B cell (primary cell): Measurements from ENCODE around the gene SKP1. TPM values are rescaled to one million over a fixed set of nuclear protein-coding genes. Genes with fewer than 3 reads are reported as not detected.

Source experiments
- ATAC-seq: fragments of 200-7000 bp; cut with Tn5 transposase; one replicate; pipeline ENCODE4 v1.10.0; 2021; ENCODE audit warnings: low read depth, mild to moderate bottlenecking, moderate number of reproducible peaks, moderate library complexity
- CTCF ChIA-PET: fragments of 350-600 bp; sonication (Branson Sonifier 250); formaldehyde crosslinking; loops from one replicate; lab custom pipeline; 2021; ENCODE audit warnings: antibody characterized with exemption, inconsistent platforms; lab: Charles Lee
- POLR2A ChIA-PET: fragments of 350-600 bp; sonication (Branson Sonifier 250); formaldehyde crosslinking; loops from one replicate; lab custom pipeline; 2021; ENCODE audit warnings: antibody characterized with exemption; lab: Charles Lee
- DNase-seq: peaks from one replicate; pipeline ENCODE4 v3.0.0; 2013
- H2AFZ ChIP-seq: 2 replicates; pipeline ENCODE4 v1.6.1; 2012; ENCODE audit warnings: mild to moderate bottlenecking, low read depth, low read length; ENCODE audit not compliant: insufficient read depth, poor library complexity, severe bottlenecking
- H3K27ac ChIP-seq, 2 donors: 1 replicate in 1 of 2; 2 replicates in 1 of 2; pipeline ENCODE4 v1.5.1; 2012 to 2013; ENCODE audit warnings: low read length in 2 of 2, mild to moderate bottlenecking in 2 of 2, moderate library complexity in 1 of 2
- H3K27me3 ChIP-seq, 4 experiments: fragments of 200-600 bp in 1 of 4; sonication (generic) in 1 of 4; replicated peaks in 1 of 4; 1 replicate in 2 of 4; 2 replicates in 2 of 4; pipeline versions ENCODE4 v1.6.1 to v1.7.0; 2013 to 2016; ENCODE audit warnings: low read length in 3 of 4, mild to moderate bottlenecking in 2 of 4, mixed read lengths in 1 of 4, moderate library complexity in 1 of 4; ENCODE audit not compliant: insufficient read depth in 4 of 4, control insufficient read depth in 3 of 4; ENCODE audit errors: control extremely low read depth in 1 of 4
- H3K36me3 ChIP-seq, 2 experiments: replicated peaks in 1 of 2; 1 replicate in 1 of 2; 2 replicates in 1 of 2; pipeline versions ENCODE4 v1.6.1 to v1.7.1; 2013; ENCODE audit warnings: low read length in 1 of 2; ENCODE audit not compliant: insufficient read depth in 2 of 2, control insufficient read depth in 1 of 2; ENCODE audit errors: control extremely low read depth in 1 of 2, extremely low read depth in 1 of 2
- H3K4me1 ChIP-seq, 2 donors: fragments of 200-600 bp in 1 of 2; sonication (generic) in 1 of 2; 1 replicate in 1 of 2; 2 replicates in 1 of 2; pipeline versions ENCODE4 v1.5.1 to v1.6.1; 2013 to 2017; ENCODE audit warnings: low read length in 2 of 2; ENCODE audit not compliant: control insufficient read depth in 2 of 2, insufficient read depth in 2 of 2
- H3K4me2 ChIP-seq: replicated peaks from 2 replicates; pipeline ENCODE3; 2012; ENCODE audit warnings: mild to moderate bottlenecking, low read depth, low read length; ENCODE audit not compliant: poor library complexity, severe bottlenecking
- H3K4me3 ChIP-seq, 5 experiments: fragments of 200-600 bp in 1 of 5; sonication (generic) in 1 of 5; 1 replicate in 3 of 5; 2 replicates in 2 of 5; pipeline versions ENCODE4 v1.5.1 to v1.7.0; 2011 to 2016; ENCODE audit warnings: low read length in 4 of 5, mild to moderate bottlenecking in 4 of 5, low read depth in 2 of 5, control low read depth in 1 of 5, moderate library complexity in 1 of 5; ENCODE audit not compliant: insufficient read depth in 1 of 5; ENCODE audit errors: control extremely low read depth in 1 of 5, extremely low read depth in 1 of 5
- H3K79me2 ChIP-seq: fragments of 200-600 bp; sonication (generic); one replicate; pipeline ENCODE4 v1.6.0; 2016; ENCODE audit warnings: low read length; ENCODE audit not compliant: control insufficient read depth, insufficient read depth
- H3K9ac ChIP-seq: fragments of 200-600 bp; sonication (generic); 2 replicates; pipeline ENCODE4 v1.6.1; 2017; ENCODE audit warnings: mild to moderate bottlenecking, low read length, moderate library complexity
- H3K9me3 ChIP-seq, 3 donors: one replicate each; pipeline versions ENCODE4 v1.6.1 to v1.7.1; 2013; ENCODE audit warnings: low read length in 2 of 3; ENCODE audit not compliant: control insufficient read depth in 2 of 3, insufficient read depth in 1 of 3; ENCODE audit errors: control extremely low read depth in 1 of 3
- H4K20me1 ChIP-seq: 2 replicates; pipeline ENCODE4 v1.6.0; 2012; ENCODE audit warnings: mild to moderate bottlenecking, low read length; ENCODE audit not compliant: insufficient read depth, control insufficient read depth, poor library complexity, severe bottlenecking
- H3K27ac Mint-ChIP-seq: one replicate; pipeline ENCODE4 v1.8.0; 2021; ENCODE audit warnings: mixed read lengths
- H3K27me3 Mint-ChIP-seq: one replicate; pipeline ENCODE4 v1.8.0; 2021; ENCODE audit warnings: mixed read lengths
- H3K4me1 Mint-ChIP-seq: one replicate; pipeline ENCODE4 v1.8.0; 2021; ENCODE audit warnings: mixed read lengths
- H3K4me3 Mint-ChIP-seq: one replicate; pipeline ENCODE4 v1.8.0; 2021; ENCODE audit warnings: mixed read lengths
- H3K9me3 Mint-ChIP-seq: one replicate; pipeline ENCODE4 v1.8.0; 2022; ENCODE audit warnings: mixed read lengths; ENCODE audit not compliant: insufficient read depth
- CTCF ChIP-seq: fragments of 200-600 bp; IDR thresholded peaks from one replicate; pipeline ENCODE4 v1.8.0; 2022; ENCODE audit warnings: antibody characterized with exemption, mild to moderate bottlenecking
- EZH2 ChIP-seq: IDR thresholded peaks from 2 replicates; pipeline ENCODE4 v1.6.1; 2012; ENCODE audit warnings: borderline replicate concordance, low read depth, mild to moderate bottlenecking, moderate library complexity, low read length; ENCODE audit not compliant: insufficient read depth, poor library complexity, severe bottlenecking
- WGBS: methylation state at CpG from one replicate; pipeline ENCODE4 v1.1.5; 2013; ENCODE audit warnings: missing lambda C conversion rate; ENCODE audit not compliant: insufficient coverage; 5-methylcytosine and 5-hydroxymethylcytosine counted together
- intact Hi-C: fragments of 100-400 bp; cut with micrococcal nuclease; formaldehyde crosslinking; loops from one replicate; pipeline ENCODE4 v1.10.0; 2022
- polyA plus RNA-seq: library from polyadenylated mRNA; depleted of rRNA; stranded (reverse); fragments of >200 nt; gene quantifications from 2 replicates; pipeline ENCODE4 v1.2.3, GENCODE V29; 2012
- total RNA-seq, 2 donors: library from RNA; stranded (reverse); fragments of 120-200 nt in 1 of 2; gene quantifications; 1 replicate in 1 of 2; 2 replicates in 1 of 2; pipeline versions ENCODE4 v1.2.3 to v1.2.4, GENCODE V29; 2013 to 2022

The SKP1 gene
- total and polyA plus RNA-seq, 2 donors (not counting 1 experiment from before 2014, with no cell fraction given) = 108 to 186 TPM

- intact Hi-C loops = no loop called here
- H3K27me3 Mint-ChIP-seq = peaks cover 9% of the 10 kb centered on the region
- peaks cover 29% of the 10 kb centered on the region for H3K4me1 Mint-ChIP-seq
- no peak for TF ChIP-seq CTCF
- TF ChIP-seq EZH2 = no peak
- no peak for DNase-seq
- Histone ChIP-seq H3K9ac (no peak overlapping the region), H2AFZ (no peak overlapping the region), H3K27ac (no peak overlapping the region), H3K27me3 (peaks cover 0 to 34% (median 16%) of the 10 kb centered on the region in 4 experiments), H3K36me3 (no peaks in the 10 kb centered on the region), H3K4me2 (peak overlapping the region; percentile 97), H3K4me3 (peak overlapping the region in 3 of 5 experiments; percentile 50 to 84 (median 63)), H3K4me1 (peaks cover 13 to 32% of the 10 kb centered on the region in 2 donors), H3K9me3 (peaks cover 0 to 10% (median 0%) of the 10 kb centered on the region in 3 donors), H3K79me2 (no peaks in the 10 kb centered on the region), H4K20me1 (no peaks in the 10 kb centered on the region)
- ATAC-seq = no peak
- H3K27ac Mint-ChIP-seq = no peak overlapping the region
- peak overlapping the region; percentile 75 for H3K4me3 Mint-ChIP-seq
- H3K9me3 Mint-ChIP-seq = no peaks in the 10 kb centered on the region
- ChIA-PET CTCF (interaction anchor here (4.2 to 7.6 kb wide), 3 partner anchors 16 to 76 kb away, joined by 14 to 84 read pairs (median 24); no protein-coding TSS in a partner anchor), POLR2A (no interaction called here)
- WGBS = 87% methylated on average over 8 of the region's 10 CpGs
Measured at GRCh38 chr5:134116286-134116685, 60.5 kb downstream of the SKP1 start.

GRCh38 chr5:134115806-134116175 lies 61.0 kb downstream of the SKP1 start:
- ChIA-PET CTCF (interaction anchor here (4.2 to 7.6 kb wide), 3 partner anchors 15 to 76 kb away, joined by 14 to 84 read pairs (median 24); no protein-coding TSS in a partner anchor), POLR2A (interaction anchor here (1.1 kb wide), 1 partner anchor 10 kb away, joined by 3 read pairs; no protein-coding TSS in a partner anchor)
- no peak overlapping the region for H3K27ac ChIP-seq
- H3K27me3 ChIP-seq = peaks cover 0 to 38% (median 16%) of the 10 kb centered on the region in 4 experiments
- Mint-ChIP-seq H3K27me3 (peaks cover 12% of the 10 kb centered on the region), H3K9me3 (no peaks in the 10 kb centered on the region), H3K27ac (peak overlapping the region; percentile 41), H3K4me1 (peaks cover 28% of the 10 kb centered on the region), H3K4me3 (peak overlapping the region; percentile 75)
- 54% methylated on average over 13 of the region's 13 CpGs for WGBS
- H2AFZ ChIP-seq = peak overlapping the region; percentile 65
- no peak for DNase-seq
- H3K9ac ChIP-seq = peak overlapping the region; percentile 67
- peaks cover 0 to 10% (median 0%) of the 10 kb centered on the region in 3 donors for H3K9me3 ChIP-seq
- no peaks in the 10 kb centered on the region for H3K36me3 ChIP-seq
- TF ChIP-seq EZH2 = no peak
- TF ChIP-seq CTCF = no peak
- H3K79me2 ChIP-seq = no peaks in the 10 kb centered on the region
- intact Hi-C loops = loop anchor here (2.0 kb wide), 1 partner anchor 17 kb away; no protein-coding TSS in a partner anchor
- H3K4me1 ChIP-seq = peaks cover 13 to 32% of the 10 kb centered on the region in 2 donors
- peak overlapping the region in 4 of 5 experiments; percentile 45 to 84 (median 56) for H3K4me3 ChIP-seq
- H3K4me2 ChIP-seq = peak overlapping the region; percentile 97
- no peaks in the 10 kb centered on the region for H4K20me1 ChIP-seq
- ATAC-seq = no peak
